GM19099 (cell line): ENCODE measurements around the gene PCID2.

ENCODE experiments used
- POLR2A ChIP-seq: IDR thresholded peaks from 3 replicates; pipeline ENCODE4 v1.6.1; 2011; ENCODE audit warnings: low read depth; ENCODE audit not compliant: insufficient read length; ENCODE audit errors: extremely low read depth

The PCID2 gene

GRCh38 chr13:113142876-113143275 is 65.6 kb downstream of the PCID2 start:
- TF ChIP-seq POLR2A = no peak

- TF ChIP-seq POLR2A = no peak
Measured at GRCh38 chr13:113141601-113141970, 66.9 kb downstream of the PCID2 start.

GRCh38 chr13:113140677-113141600 is 67.5 kb downstream of the PCID2 start:
- TF ChIP-seq POLR2A = no peak

GRCh38 chr13:113139577-113139976 is 68.9 kb downstream of the PCID2 start:
- TF ChIP-seq POLR2A = no peak

GRCh38 chr13:113138792-113139551 is 69.5 kb downstream of the PCID2 start:
- TF ChIP-seq POLR2A = no peak

- no peak for TF ChIP-seq POLR2A
Measured at GRCh38 chr13:113137691-113138298, 70.7 kb downstream of the PCID2 start.

GRCh38 chr13:113135281-113135760 is 73.1 kb downstream of the PCID2 start:
- TF ChIP-seq POLR2A = no peak

GRCh38 chr13:113129921-113130750 is 78.3 kb downstream of the PCID2 start:
- no peak for TF ChIP-seq POLR2A

- no peak for TF ChIP-seq POLR2A
Measured at GRCh38 chr13:113129480-113129879, 79.0 kb downstream of the PCID2 start.
